Mesendoderm (in vitro differentiated cells): Measurements from ENCODE around the gene MUC2.

Source experiments
- DNase-seq: peaks from one replicate; pipeline ENCODE4 v3.0.0; 2013
- H2AK5ac ChIP-seq: 2 replicates; pipeline ENCODE4 v1.6.1; 2013; ENCODE audit warnings: low read length, inconsistent platforms
- H2BK120ac ChIP-seq: 2 replicates; pipeline ENCODE4 v1.6.1; 2013; ENCODE audit warnings: low read depth, mild to moderate bottlenecking, low read length, moderate library complexity, mixed read lengths
- H2BK15ac ChIP-seq: replicated peaks from 2 replicates; pipeline ENCODE4 v1.6.1; 2013; ENCODE audit warnings: low read depth, mild to moderate bottlenecking, moderate library complexity
- H2BK5ac ChIP-seq: 2 replicates; pipeline ENCODE4 v1.6.1; 2013; ENCODE audit warnings: low read length, inconsistent platforms
- H3K18ac ChIP-seq: 2 replicates; pipeline ENCODE4 v1.6.1; 2013; ENCODE audit warnings: mild to moderate bottlenecking, low read length, mixed read lengths
- H3K23ac ChIP-seq: one replicate; pipeline ENCODE4 v1.6.1; 2013; ENCODE audit warnings: low read length
- H3K27ac ChIP-seq: 2 replicates; pipeline ENCODE4 v1.5.1; 2013; ENCODE audit warnings: low read depth, mild to moderate bottlenecking, inconsistent platforms, low read length, moderate library complexity
- H3K27me3 ChIP-seq: 2 replicates; pipeline ENCODE4 v1.6.1; 2013; ENCODE audit warnings: low read length, control low read depth, mild to moderate bottlenecking, inconsistent platforms; ENCODE audit not compliant: insufficient read depth, poor library complexity
- H3K36me3 ChIP-seq: 2 replicates; pipeline ENCODE4 v1.6.1; 2013; ENCODE audit warnings: low read length, inconsistent platforms; ENCODE audit not compliant: control insufficient read depth, insufficient read depth
- H3K4ac ChIP-seq: one replicate; pipeline ENCODE4 v1.6.1; 2013; ENCODE audit warnings: low read depth, mild to moderate bottlenecking, low read length, moderate library complexity
- H3K4me1 ChIP-seq: 2 replicates; pipeline ENCODE4 v1.6.1; 2013; ENCODE audit warnings: low read depth, low read length, inconsistent platforms; ENCODE audit not compliant: control insufficient read depth
- H3K4me2 ChIP-seq: 2 replicates; pipeline ENCODE4 v1.6.1; 2013; ENCODE audit warnings: low read length
- H3K4me3 ChIP-seq: 2 replicates; pipeline ENCODE4 v1.5.1; 2013; ENCODE audit warnings: mild to moderate bottlenecking, low read length
- H3K56ac ChIP-seq: one replicate; pipeline ENCODE4 v1.6.1; 2013; ENCODE audit warnings: low read length
- H3K79me1 ChIP-seq: 2 replicates; pipeline ENCODE4 v1.6.1; 2013; ENCODE audit warnings: low read length, inconsistent platforms
- H3K79me2 ChIP-seq: 2 replicates; pipeline ENCODE4 v1.6.1; 2013; ENCODE audit warnings: mild to moderate bottlenecking, low read length; ENCODE audit not compliant: control insufficient read depth, insufficient read depth
- H3K9ac ChIP-seq: 2 replicates; pipeline ENCODE4 v1.6.1; 2013; ENCODE audit warnings: low read length, inconsistent platforms
- H4K5ac ChIP-seq: one replicate; pipeline ENCODE4 v1.6.1; 2013; ENCODE audit warnings: low read length
- H4K8ac ChIP-seq: one replicate; pipeline ENCODE4 v1.6.1; 2013; ENCODE audit warnings: low read depth, mild to moderate bottlenecking, control low read depth, low read length, moderate library complexity
- WGBS: extraction: QIAGEN DNeasy Blood & Tissue Kit; methylation state at CpG from one replicate; pipeline ENCODE4 v1.1.7; 2013; ENCODE audit warnings: low lambda C conversion rate, missing lambda C conversion rate; ENCODE audit not compliant: insufficient coverage; ENCODE audit errors: extremely low coverage; 5-methylcytosine and 5-hydroxymethylcytosine counted together

Gene MUC2

DNA sequence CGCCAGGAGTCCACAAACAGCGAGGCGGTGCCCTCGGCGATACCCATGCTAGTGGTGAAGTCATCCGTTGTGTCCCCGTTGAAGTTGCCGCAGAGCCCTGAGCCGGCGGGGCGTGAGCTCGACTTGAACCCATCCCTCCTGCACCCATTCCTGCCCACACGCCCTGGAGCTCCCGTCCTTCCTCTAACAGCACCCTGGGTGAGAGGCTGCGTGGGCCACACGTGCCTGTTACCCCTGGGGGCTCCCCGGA is 46.5 kb upstream of the MUC2 start:
- Histone ChIP-seq H2BK15ac (no peak overlapping the region), H3K4me1 (no peaks in the 10 kb centered on the region), H4K8ac (no peak overlapping the region), H3K79me1 (no peaks in the 10 kb centered on the region), H3K4ac (no peak overlapping the region), H3K79me2 (no peaks in the 10 kb centered on the region), H3K9ac (no peak overlapping the region), H2BK120ac (no peak overlapping the region), H3K36me3 (no peaks in the 10 kb centered on the region), H3K18ac (no peak overlapping the region), H2AK5ac (no peak overlapping the region), H3K4me3 (no peak overlapping the region), H3K56ac (no peak overlapping the region), H4K5ac (no peak overlapping the region), H3K27ac (no peak overlapping the region), H3K4me2 (no peak overlapping the region), H3K27me3 (no peaks in the 10 kb centered on the region), H2BK5ac (no peak overlapping the region), H3K23ac (no peak overlapping the region)
- no CpG with 5 or more reads among the region's 17 CpGs for WGBS
- DNase-seq, result no peak

DNA sequence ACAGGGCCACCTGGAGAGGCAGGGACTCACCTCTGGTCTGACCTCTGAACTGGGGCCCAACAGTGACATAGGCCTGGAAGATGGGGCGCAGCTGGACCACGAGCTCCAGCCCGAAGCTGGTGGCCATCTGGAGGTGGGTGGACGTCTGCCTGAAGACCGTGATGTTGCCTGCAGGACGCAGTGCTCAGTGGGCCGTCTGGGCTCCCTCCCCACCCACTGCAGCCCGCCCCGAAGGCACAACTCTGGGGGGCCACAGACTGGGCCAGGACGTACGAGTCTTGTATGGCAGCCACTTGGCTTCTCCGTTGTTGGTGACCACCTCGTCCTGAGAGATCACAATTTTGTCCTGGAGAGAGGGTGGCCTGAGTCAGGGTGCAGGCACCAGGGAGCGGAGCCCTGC is 46.1 kb upstream of the MUC2 start:
- whole genome bisulfite sequencing, result no CpG with 5 or more reads among the region's 14 CpGs
- Histone ChIP-seq H4K8ac (no peak overlapping the region), H3K56ac (no peak overlapping the region), H3K23ac (no peak overlapping the region), H2BK5ac (no peak overlapping the region), H3K27ac (no peak overlapping the region), H3K79me2 (no peaks in the 10 kb centered on the region), H3K27me3 (no peaks in the 10 kb centered on the region), H3K4me3 (no peak overlapping the region), H3K4me1 (no peaks in the 10 kb centered on the region), H3K4ac (no peak overlapping the region), H3K79me1 (no peaks in the 10 kb centered on the region), H3K9ac (no peak overlapping the region), H3K36me3 (no peaks in the 10 kb centered on the region), H2BK15ac (no peak overlapping the region), H3K4me2 (no peak overlapping the region), H2BK120ac (no peak overlapping the region), H2AK5ac (no peak overlapping the region), H3K18ac (no peak overlapping the region), H4K5ac (no peak overlapping the region)
- DNase-seq, result no peak

DNA sequence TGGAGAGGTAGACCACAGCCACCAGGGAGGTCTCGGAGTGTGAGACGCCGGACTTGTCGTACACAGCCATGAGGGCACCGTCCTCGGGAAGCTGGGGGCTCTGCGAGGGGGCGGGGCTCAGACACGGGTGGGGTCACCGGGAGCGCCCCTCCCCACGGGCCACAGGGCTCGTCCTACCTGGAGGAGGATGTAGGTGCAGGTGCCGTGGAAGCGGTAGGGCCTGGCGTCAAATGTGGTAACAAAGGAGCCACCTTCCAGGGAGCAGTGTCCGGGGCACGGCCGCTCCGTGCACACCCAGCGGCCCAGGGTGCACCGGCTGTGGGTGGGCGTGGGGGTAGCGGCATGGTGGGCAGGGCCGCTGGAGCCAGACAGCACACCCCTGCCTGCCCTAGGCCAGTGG is 45.6 kb upstream of the MUC2 start:
- Histone ChIP-seq H3K27me3 (no peaks in the 10 kb centered on the region), H2BK15ac (no peak overlapping the region), H4K8ac (no peak overlapping the region), H2BK120ac (no peak overlapping the region), H3K18ac (no peak overlapping the region), H3K23ac (no peak overlapping the region), H3K79me1 (no peaks in the 10 kb centered on the region), H3K4me1 (no peaks in the 10 kb centered on the region), H3K4me2 (no peak overlapping the region), H3K27ac (no peak overlapping the region), H3K9ac (no peak overlapping the region), H2BK5ac (no peak overlapping the region), H3K79me2 (no peaks in the 10 kb centered on the region), H3K56ac (no peak overlapping the region), H3K4ac (no peak overlapping the region), H2AK5ac (no peak overlapping the region), H4K5ac (no peak overlapping the region), H3K36me3 (no peaks in the 10 kb centered on the region), H3K4me3 (no peak overlapping the region)
- DNase-seq, result no peak
- WGBS, result no CpG with 5 or more reads among the region's 25 CpGs

DNA sequence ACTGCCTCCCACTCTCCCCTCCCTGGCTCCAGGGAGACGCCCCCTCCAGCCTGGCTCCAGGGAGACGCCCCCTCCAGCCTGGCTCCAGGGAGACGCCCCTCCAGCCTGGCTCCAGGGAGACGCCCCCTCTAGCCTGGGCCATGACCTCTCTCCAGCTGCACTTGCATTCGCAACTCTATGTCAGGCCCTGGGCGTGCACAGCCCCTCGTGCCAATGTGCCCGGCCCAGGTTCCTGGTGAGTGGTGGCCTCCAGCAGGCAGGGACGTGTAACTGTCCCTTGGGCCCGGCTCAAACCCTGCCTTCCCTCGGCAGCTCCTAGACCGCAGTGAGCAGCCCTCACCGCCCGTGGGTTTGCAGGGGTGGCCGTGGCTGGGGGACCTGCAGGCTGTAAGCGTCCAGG is 45.0 kb upstream of the MUC2 start:
- H2BK120ac ChIP-seq, result no peak overlapping the region
- H3K4me2 ChIP-seq, result no peak overlapping the region
- H3K4me3 ChIP-seq, result no peak overlapping the region
- no peaks in the 10 kb centered on the region for H3K79me1 ChIP-seq
- no peak overlapping the region for H4K8ac ChIP-seq
- no peaks in the 10 kb centered on the region for H3K4me1 ChIP-seq
- no peak overlapping the region for H2AK5ac ChIP-seq
- H3K18ac ChIP-seq, result no peak overlapping the region
- no peak overlapping the region for H3K56ac ChIP-seq
- H3K36me3 ChIP-seq, result no peaks in the 10 kb centered on the region
- WGBS, result no CpG with 5 or more reads among the region's 16 CpGs
- no peak overlapping the region for H3K9ac ChIP-seq
- H3K27me3 ChIP-seq, result no peaks in the 10 kb centered on the region
- no peak overlapping the region for H3K23ac ChIP-seq
- H3K27ac ChIP-seq, result no peak overlapping the region
- no peak for DNase-seq
- no peak overlapping the region for H4K5ac ChIP-seq
- no peak overlapping the region for H3K4ac ChIP-seq
- no peak overlapping the region for H2BK5ac ChIP-seq
- no peak overlapping the region for H2BK15ac ChIP-seq
- H3K79me2 ChIP-seq, result no peaks in the 10 kb centered on the region

DNA sequence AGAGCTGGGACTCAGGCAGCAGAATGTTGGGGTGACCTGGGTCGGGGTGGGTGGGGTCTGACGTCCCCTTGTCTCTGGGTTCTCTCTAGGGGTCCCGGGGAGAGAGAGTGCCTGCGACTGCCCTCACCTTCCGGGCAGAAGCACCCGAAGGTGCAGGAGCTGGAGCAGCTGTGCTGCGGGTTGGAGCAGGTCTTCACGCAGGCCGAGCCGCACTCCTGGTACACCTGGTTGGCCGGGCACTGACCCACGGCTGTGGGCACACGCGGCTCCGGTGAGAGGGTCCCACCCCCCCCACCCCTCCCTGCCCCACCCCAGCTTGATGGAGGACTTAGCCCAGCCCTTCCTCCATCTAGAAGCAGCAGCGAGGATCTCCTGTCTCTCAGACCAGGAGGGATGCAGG is 44.6 kb upstream of the MUC2 start:
- Histone ChIP-seq H3K79me2 (no peaks in the 10 kb centered on the region), H2BK5ac (no peak overlapping the region), H3K4me3 (no peak overlapping the region), H3K27ac (no peak overlapping the region), H3K9ac (no peak overlapping the region), H3K79me1 (no peaks in the 10 kb centered on the region), H3K56ac (no peak overlapping the region), H3K4ac (no peak overlapping the region), H3K4me1 (no peaks in the 10 kb centered on the region), H4K8ac (no peak overlapping the region), H4K5ac (no peak overlapping the region), H3K23ac (no peak overlapping the region), H2BK15ac (no peak overlapping the region), H3K36me3 (no peaks in the 10 kb centered on the region), H3K27me3 (no peaks in the 10 kb centered on the region), H3K4me2 (no peak overlapping the region), H3K18ac (no peak overlapping the region), H2BK120ac (no peak overlapping the region), H2AK5ac (no peak overlapping the region)
- no CpG with 5 or more reads among the region's 16 CpGs for WGBS
- DNase-seq, result no peak

DNA sequence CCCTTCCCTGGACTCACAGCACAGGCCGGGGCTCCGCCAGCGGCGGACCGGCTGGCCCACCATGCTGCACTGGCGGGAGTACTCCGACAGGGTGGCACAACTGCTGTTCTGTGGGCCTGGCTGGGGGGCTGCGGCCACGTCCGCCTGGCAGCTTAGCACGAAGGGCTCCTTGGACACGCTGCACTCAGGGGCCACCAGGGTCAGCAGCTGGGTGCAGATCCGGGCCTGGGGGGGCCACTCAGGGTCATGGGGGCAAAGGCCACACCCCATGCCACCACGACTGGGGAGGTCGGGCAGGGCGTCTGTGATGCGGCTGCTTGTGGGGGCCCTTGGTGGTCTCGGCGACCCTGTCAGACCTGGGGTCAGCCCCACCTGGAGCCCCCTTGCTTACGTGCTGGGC is 44.1 kb upstream of the MUC2 start:
- H2BK5ac ChIP-seq, result no peak overlapping the region
- H2BK120ac ChIP-seq, result no peak overlapping the region
- no peaks in the 10 kb centered on the region for H3K27me3 ChIP-seq
- no peaks in the 10 kb centered on the region for H3K79me2 ChIP-seq
- no peak for DNase-seq
- no peak overlapping the region for H3K18ac ChIP-seq
- no peaks in the 10 kb centered on the region for H3K36me3 ChIP-seq
- no peak overlapping the region for H4K8ac ChIP-seq
- no peak overlapping the region for H3K23ac ChIP-seq
- no peak overlapping the region for H3K4me2 ChIP-seq
- no peaks in the 10 kb centered on the region for H3K79me1 ChIP-seq
- H2BK15ac ChIP-seq, result no peak overlapping the region
- H2AK5ac ChIP-seq, result no peak overlapping the region
- H3K9ac ChIP-seq, result no peak overlapping the region
- H4K5ac ChIP-seq, result no peak overlapping the region
- H3K4me1 ChIP-seq, result no peaks in the 10 kb centered on the region
- no peak overlapping the region for H3K4ac ChIP-seq
- no peak overlapping the region for H3K4me3 ChIP-seq
- H3K56ac ChIP-seq, result no peak overlapping the region
- no CpG with 5 or more reads among the region's 20 CpGs for WGBS
- H3K27ac ChIP-seq, result no peak overlapping the region
